Choroid plexus epithelial cell (primary cell): ENCODE results near the gene MYO18B.

Source experiments
- DNase-seq: peaks from one replicate; pipeline ENCODE4 v3.0.0-alpha.2; 2010; ENCODE audit warnings: low read depth
- H3K4me3 ChIP-seq: 2 replicates; pipeline ENCODE4 v1.5.1; 2011; ENCODE audit warnings: low read depth, mild to moderate bottlenecking, control low read depth, low read length, moderate library complexity
- TF ChIP-seq, protein P1 (sequence below): conservative IDR thresholded peaks from 2 replicates; pipeline ENCODE4 v1.5.1; 2011; ENCODE audit warnings: low read depth, mild to moderate bottlenecking, control low read depth, inconsistent platforms, low read length, moderate library complexity

Gene MYO18B

DNA sequence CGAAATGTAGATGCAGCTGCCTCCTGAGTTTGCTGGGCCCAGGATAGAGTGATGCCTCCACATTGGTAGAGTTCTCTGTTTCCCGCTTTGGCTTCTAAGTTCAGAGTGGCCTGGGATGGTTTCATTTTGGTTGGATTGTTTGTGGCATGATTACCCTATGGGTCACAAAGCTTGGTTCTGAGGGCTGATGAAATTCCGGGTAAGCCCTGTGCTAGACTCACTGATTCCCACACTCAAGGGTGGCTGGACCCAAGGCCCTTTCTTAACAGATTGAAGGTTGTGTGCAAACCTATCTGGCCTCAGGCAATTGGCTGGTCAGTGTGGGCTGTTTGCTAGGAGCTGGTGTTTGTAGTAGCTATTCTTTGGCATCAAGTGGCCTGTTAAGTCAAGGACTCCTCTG is 158.4 kb downstream of the MYO18B start:
- DNase-seq: no peak
- no peak overlapping the region for H3K4me3 ChIP-seq
- TF ChIP-seq, protein P1, sequence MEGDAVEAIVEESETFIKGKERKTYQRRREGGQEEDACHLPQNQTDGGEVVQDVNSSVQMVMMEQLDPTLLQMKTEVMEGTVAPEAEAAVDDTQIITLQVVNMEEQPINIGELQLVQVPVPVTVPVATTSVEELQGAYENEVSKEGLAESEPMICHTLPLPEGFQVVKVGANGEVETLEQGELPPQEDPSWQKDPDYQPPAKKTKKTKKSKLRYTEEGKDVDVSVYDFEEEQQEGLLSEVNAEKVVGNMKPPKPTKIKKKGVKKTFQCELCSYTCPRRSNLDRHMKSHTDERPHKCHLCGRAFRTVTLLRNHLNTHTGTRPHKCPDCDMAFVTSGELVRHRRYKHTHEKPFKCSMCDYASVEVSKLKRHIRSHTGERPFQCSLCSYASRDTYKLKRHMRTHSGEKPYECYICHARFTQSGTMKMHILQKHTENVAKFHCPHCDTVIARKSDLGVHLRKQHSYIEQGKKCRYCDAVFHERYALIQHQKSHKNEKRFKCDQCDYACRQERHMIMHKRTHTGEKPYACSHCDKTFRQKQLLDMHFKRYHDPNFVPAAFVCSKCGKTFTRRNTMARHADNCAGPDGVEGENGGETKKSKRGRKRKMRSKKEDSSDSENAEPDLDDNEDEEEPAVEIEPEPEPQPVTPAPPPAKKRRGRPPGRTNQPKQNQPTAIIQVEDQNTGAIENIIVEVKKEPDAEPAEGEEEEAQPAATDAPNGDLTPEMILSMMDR: no peak

DNA sequence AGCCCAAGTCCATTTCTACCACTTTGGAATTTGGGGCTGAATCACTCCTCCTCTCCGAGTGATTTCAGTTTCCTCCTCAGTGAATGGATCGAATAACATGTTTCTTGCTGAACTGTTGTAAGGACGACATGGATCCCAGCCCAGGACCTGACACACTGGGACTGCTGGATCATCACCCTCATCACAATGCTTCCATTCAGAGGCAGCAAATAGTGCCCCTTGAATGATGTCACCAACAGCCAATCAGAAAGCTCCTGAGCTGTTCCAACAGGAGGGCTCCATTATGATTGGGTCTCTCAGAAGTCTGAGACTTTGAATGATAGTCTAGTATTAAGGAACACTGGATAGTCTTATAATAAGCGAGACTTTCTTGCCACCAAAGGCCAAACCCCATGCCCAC is 158.9 kb downstream of the MYO18B start:
- DNase-seq: no peak
- H3K4me3 ChIP-seq: no peak overlapping the region
- TF ChIP-seq, protein P1: no peak

DNA sequence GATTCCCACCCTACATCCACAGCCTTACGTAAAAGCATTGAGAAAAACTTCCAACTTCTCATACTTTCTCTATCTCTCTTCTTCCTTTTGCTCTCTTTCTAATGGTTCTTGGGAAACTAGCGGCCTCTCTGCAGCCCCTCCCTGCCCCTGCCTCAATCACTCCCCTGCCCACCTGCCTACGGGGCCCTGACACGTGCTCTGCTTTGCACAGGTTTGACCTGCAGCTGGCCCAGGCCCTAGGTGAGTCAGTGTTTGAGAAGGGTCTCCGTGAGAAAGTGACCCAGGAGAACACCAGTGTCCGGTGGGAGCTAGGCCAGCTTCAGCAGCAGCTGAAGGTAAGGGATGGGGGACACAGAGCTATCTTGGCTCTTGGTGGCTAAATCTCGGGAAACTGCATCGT is 160.4 kb downstream of the MYO18B start:
- TF ChIP-seq, protein P1: no peak
- H3K4me3 ChIP-seq: no peak overlapping the region
- DNase-seq: no peak

DNA sequence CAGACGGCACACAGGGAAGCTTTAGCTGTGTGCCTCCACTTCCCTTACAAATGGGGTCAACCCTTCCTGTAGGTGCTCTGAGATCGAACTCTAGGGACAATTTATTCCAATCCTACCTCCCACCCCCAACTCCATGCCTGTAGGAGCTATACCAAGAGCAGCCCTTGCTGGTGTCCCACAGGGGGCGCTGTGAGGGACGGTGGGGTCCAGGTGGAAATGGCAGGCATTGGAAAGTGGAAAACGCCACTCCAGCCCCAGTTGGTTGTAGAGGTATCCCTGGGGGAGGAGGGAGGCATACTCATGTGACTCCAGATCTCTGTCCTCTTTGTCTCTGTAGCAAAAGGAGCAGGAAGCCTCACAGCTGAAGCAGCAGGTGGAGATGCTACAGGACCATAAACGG is 161.3 kb downstream of the MYO18B start:
- H3K4me3 ChIP-seq: no peak overlapping the region
- TF ChIP-seq, protein P1: no peak
- no peak for DNase-seq

DNA sequence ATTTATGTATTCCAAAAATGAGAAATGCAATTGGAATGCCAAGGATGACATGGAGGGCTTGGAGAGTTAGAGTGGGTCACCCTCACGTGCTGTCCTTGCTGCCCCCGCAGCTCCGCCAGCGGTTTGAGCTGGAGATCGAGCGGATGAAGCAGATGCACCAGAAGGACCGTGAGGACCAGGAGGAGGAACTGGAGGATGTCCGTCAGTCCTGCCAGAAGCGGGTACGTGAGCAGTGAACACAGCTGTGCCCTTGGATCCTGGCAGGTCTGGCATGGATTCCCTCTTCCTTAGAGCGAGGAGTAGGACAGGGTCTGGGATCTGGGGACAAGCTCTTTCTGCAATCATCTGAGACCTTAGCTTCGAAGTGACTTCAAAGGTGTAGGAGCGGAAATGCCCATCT is 166.2 kb downstream of the MYO18B start:
- DNase-seq: no peak
- TF ChIP-seq, protein P1: no peak

DNA sequence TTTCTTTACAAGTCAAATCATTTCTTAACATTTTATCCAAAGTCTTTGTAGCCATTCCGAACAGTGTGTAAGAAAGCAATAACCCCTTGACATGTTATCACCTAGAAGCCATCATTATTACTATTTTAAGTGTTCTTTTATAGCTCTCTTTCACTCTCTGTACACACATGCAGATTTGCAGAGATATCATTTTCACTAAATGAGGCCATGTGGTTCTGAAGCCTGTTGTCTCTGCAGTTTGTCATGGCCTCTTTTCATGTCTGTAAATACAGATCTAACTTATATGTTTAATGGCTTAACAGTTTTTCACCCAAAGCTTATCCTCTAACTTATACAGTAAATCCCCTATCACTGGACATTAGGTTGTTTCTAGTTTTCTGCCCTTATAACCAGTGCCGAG is 166.8 kb downstream of the MYO18B start:
- TF ChIP-seq, protein P1: no peak
- no peak for DNase-seq
- H3K4me3 ChIP-seq: no peak overlapping the region

More for the DNA sequence above, 166.2 kb downstream of the MYO18B start:
- H3K4me3 ChIP-seq: no peak overlapping the region

DNA sequence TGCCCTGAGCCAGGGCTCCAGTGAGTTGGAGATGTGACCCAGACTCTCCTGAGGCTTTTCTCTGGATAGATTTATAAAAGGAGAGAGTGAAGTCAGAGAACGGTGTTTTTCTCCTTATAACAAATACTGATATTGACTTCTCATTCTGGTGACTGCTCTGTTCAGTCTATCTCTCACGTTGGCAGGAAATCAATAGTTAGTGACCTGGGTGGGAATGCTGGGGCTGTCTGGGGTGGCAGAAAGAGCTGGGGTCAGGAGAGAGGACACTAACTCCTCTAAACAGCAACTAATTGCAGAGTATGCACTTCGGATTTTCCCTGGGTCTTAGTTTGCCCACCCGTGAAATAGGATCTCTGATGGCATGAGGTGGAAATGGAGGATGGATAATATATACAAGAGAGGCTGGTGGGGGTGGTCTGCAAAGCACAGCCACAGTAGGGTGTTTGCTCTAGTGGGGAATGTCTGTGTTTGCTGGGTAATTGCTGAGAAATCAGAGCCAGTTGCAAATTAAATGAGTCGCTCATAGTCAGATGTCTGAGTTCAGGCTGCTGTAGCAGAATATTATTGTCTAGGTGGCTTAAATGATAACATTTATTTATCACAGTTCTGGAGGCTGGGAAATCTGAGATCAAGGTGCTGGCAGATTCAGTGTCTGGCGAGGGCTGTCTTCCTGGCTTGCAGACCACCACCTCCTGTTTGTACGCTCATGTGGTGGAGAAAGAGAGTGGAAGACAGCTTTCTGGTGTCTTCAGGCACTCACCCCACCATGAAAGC is 167.8 kb downstream of the MYO18B start:
- DNase-seq: no peak
- TF ChIP-seq, protein P1: no peak
- H3K4me3 ChIP-seq: no peak overlapping the region
